ENCODE data around the gene ENPP3.

- TF ChIP-seq CTCF (conservative IDR thresholded peaks at IDR 0.05 in 1 of 2, IDR thresholded peaks at IDR 0.05 in 1 of 2; ENCODE audit: extremely low read depth in 1 of 2, insufficient read depth in 1 of 2, low read depth in 1 of 2, low read length in 2 of 2) (no peak), EZH2 (IDR thresholded peaks at IDR 0.05; ENCODE audit: borderline replicate concordance, low read length) (no peak)
These were observed 147.5 kb downstream of the ENPP3 start for GRCh38 chr6:131784561-131784960.

Data from mammary epithelial cell (primary cell).